Esophagus muscularis mucosa (tissue), 4 donors: ENCODE results near the gene UBL4A. TPM values are rescaled to one million over a fixed set of nuclear protein-coding genes. Genes with fewer than 3 reads are reported as not detected.

Source experiments
- DNase-seq: peaks from one replicate; pipeline ENCODE4 v3.0.0-alpha.2; 2017; ENCODE audit errors: extremely low spot score
- H3K27ac ChIP-seq, 4 donors: fragments of 200-600 bp; sonication (generic); replicated peaks in 1 of 4; 1 replicate in 3 of 4; 2 replicates in 1 of 4; pipeline ENCODE4 v1.5.1; 2016 to 2019; ENCODE audit warnings: mild to moderate bottlenecking in 1 of 4
- H3K27me3 ChIP-seq, 4 donors: fragments of 200-600 bp; sonication (generic); one replicate each; pipeline versions ENCODE4 v1.5.1 to v1.6.0; 2016 to 2019
- H3K36me3 ChIP-seq, 4 donors: fragments of 200-600 bp; sonication (generic); one replicate each; pipeline ENCODE4 v1.5.1; 2016 to 2019
- H3K4me1 ChIP-seq, 4 donors: fragments of 200-600 bp; sonication (generic); one replicate each; pipeline ENCODE4 v1.5.1; 2016 to 2019
- H3K4me3 ChIP-seq, 4 donors: fragments of 200-600 bp; sonication (generic); 1 replicate in 2 of 4; 2 replicates in 2 of 4; pipeline ENCODE4 v1.5.1; 2016 to 2019; ENCODE audit warnings: mild to moderate bottlenecking in 4 of 4, moderate library complexity in 1 of 4
- H3K9me3 ChIP-seq, 4 donors: fragments of 200-600 bp; sonication (generic); 1 replicate in 3 of 4; 2 replicates in 1 of 4; pipeline ENCODE4 v1.5.1; 2016 to 2019
- EP300 ChIP-seq: sonication (generic); formaldehyde crosslinking; IDR thresholded peaks from one replicate; pipeline ENCODE4 v1.6.1; 2017; ENCODE audit warnings: antibody characterized with exemption
- POLR2A ChIP-seq: fragments of 450-650 bp; IDR thresholded peaks from one replicate; pipeline ENCODE4 v1.6.1; 2017; ENCODE audit warnings: antibody characterized with exemption, moderate library complexity, mild to moderate bottlenecking, low read depth
- POLR2AphosphoS5 ChIP-seq, 2 donors: sonication (generic); formaldehyde crosslinking; IDR thresholded peaks; one replicate each; pipeline ENCODE4 v1.6.1; 2017; ENCODE audit warnings: antibody characterized with exemption in 2 of 2
- WGBS: methylation state at CpG from one replicate; pipeline ENCODE4 v1.1.5; 2018; 5-methylcytosine and 5-hydroxymethylcytosine counted together
- intact Hi-C: fragments of 100-400 bp; cut with DNase I; formaldehyde crosslinking; loops from one replicate; pipeline ENCODE4 v1.15.1; 2023
- total RNA-seq, 4 donors: library from RNA; depleted of rRNA; stranded (reverse); fragments of >200 nt; gene quantifications; one replicate each; pipeline versions ENCODE4 v1.1.0 to v1.2.1, GENCODE V29; 2016
- TF ChIP-seq, protein P1 (sequence below), 3 experiments: fragments of 200-600 bp in 2 of 3; fragments of 450-650 bp in 1 of 3; sonication (generic) in 2 of 3; IDR thresholded peaks; one replicate each; pipeline ENCODE4 v1.5.1; 2017 to 2019; ENCODE audit warnings: antibody characterized with exemption in 3 of 3, mild to moderate bottlenecking in 2 of 3, moderate library complexity in 1 of 3

Gene UBL4A
- total RNA-seq, 4 donors from 2014 or later = 41.7 to 75.8 (median 57.9) TPM

DNA sequence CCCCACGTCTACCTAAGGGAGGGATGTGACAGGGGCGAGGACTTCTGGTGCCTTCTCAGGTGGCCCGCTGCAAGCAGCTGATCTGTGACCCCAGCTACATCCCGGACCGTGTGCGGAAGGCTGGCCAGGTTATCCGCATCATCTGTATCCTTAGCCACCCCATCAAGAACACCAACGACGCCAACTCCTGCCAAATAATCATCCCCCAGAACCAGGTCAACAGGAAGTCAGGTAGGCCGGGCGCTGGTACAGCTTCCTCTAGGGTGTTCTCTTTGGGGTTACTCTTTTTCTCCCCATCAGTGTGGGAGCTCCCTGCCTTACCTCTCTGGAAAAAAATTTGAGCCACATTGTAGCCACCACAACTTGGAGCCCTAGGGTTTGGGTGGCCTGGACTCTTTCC lies 44.9 kb downstream of the UBL4A start:
- Histone ChIP-seq H3K9me3 (no peaks in the 10 kb centered on the region), H3K4me1 (peaks cover 16 to 48% (median 46%) of the 10 kb centered on the region in 4 donors), H3K36me3 (peaks cover 4 to 50% (median 45%) of the 10 kb centered on the region in 4 donors), H3K27me3 (no peaks in the 10 kb centered on the region), H3K4me3 (no peak overlapping the region), H3K27ac (no peak overlapping the region)
- DNase-seq = no peak
- TF ChIP-seq POLR2AphosphoS5 (IDR thresholded peaks at IDR 0.05) (no peak), POLR2A (no peak), EP300 (no peak)
- TF ChIP-seq, protein P1, sequence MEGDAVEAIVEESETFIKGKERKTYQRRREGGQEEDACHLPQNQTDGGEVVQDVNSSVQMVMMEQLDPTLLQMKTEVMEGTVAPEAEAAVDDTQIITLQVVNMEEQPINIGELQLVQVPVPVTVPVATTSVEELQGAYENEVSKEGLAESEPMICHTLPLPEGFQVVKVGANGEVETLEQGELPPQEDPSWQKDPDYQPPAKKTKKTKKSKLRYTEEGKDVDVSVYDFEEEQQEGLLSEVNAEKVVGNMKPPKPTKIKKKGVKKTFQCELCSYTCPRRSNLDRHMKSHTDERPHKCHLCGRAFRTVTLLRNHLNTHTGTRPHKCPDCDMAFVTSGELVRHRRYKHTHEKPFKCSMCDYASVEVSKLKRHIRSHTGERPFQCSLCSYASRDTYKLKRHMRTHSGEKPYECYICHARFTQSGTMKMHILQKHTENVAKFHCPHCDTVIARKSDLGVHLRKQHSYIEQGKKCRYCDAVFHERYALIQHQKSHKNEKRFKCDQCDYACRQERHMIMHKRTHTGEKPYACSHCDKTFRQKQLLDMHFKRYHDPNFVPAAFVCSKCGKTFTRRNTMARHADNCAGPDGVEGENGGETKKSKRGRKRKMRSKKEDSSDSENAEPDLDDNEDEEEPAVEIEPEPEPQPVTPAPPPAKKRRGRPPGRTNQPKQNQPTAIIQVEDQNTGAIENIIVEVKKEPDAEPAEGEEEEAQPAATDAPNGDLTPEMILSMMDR (IDR thresholded peaks at IDR 0.05) = no peak
- intact Hi-C loops = no loop called here
- WGBS = 93% methylated on average over 8 of the region's 11 CpGs

DNA sequence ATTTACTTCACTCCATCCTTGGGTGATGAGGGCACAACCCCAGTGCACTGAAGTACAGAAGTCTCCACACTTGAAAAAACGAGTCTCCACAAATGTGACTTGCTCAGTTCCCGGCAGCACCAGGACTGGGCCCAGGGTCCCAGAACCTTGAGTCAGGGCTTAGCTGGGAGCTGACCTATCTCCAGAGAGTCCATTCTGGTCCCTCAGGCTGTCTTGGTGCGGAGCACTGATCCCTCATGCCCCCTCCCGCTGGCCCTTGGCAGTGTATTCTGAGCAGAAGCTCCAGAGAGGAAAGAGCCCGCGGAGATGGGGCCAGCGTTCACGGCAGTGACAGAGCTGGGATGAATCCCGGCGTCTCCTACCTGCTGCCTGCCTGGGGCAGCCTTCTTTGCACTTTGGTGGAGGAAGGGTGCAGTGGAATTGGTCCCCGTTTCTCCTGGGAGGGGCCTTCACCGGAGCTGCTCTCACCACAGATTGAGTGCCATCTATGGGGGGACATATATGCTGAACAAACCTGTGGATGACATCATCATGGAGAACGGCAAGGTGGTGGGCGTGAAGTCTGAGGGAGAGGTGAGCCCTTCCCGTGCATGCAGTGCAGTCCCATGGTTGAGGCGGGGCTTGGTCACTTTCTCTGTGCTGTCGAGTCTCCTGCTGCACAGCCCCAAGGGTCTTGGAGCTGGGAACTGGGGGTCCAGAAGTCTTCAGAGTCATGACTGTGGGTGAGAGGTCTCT lies 45.6 kb downstream of the UBL4A start:
- no peak overlapping the region for H3K4me3 ChIP-seq
- no peaks in the 10 kb centered on the region for H3K27me3 ChIP-seq
- no peak for DNase-seq
- WGBS = 77% methylated on average over 5 of the region's 17 CpGs
- H3K9me3 ChIP-seq = no peaks in the 10 kb centered on the region
- peaks cover 19 to 47% (median 42%) of the 10 kb centered on the region in 4 donors for H3K4me1 ChIP-seq
- intact Hi-C loops = no loop called here
- H3K36me3 ChIP-seq = peaks cover 4 to 44% (median 38%) of the 10 kb centered on the region in 4 donors
- H3K27ac ChIP-seq = no peak overlapping the region
- TF ChIP-seq EP300 = no peak

DNA sequence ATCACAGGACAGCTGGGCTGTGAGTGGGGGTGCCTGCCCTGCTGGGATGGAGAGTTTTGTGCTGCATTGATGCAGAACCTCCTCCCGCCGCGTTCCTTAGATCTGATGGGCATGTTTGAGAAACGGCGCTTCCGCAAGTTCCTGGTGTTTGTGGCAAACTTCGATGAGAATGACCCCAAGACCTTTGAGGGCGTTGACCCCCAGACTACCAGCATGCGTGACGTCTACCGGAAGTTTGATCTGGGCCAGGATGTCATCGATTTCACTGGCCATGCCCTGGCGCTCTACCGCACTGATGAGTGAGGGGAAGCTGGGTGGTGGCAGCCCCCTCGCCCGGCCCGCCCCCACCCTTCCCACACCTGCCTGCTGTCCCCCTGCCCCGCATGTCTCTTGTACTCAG lies 46.6 kb downstream of the UBL4A start:
- Histone ChIP-seq H3K4me1 (peaks cover 14 to 37% (median 33%) of the 10 kb centered on the region in 4 donors), H3K4me3 (no peak overlapping the region), H3K36me3 (peaks cover 4 to 49% (median 45%) of the 10 kb centered on the region in 4 donors), H3K27me3 (no peaks in the 10 kb centered on the region), H3K27ac (no peak overlapping the region), H3K9me3 (no peaks in the 10 kb centered on the region)
- intact Hi-C loops = loop anchor here (5.0 kb wide), 1 partner anchor 47 kb away; the partner anchor contains the start of gene UBL4A
- DNase-seq = no peak
- 92% methylated on average over 14 of the region's 18 CpGs for WGBS
- TF ChIP-seq POLR2AphosphoS5 (IDR thresholded peaks at IDR 0.05) = no peak
- no peak for TF ChIP-seq EP300
- no peak for TF ChIP-seq POLR2A
- TF ChIP-seq, protein P1 (IDR thresholded peaks at IDR 0.05) = no peak

DNA sequence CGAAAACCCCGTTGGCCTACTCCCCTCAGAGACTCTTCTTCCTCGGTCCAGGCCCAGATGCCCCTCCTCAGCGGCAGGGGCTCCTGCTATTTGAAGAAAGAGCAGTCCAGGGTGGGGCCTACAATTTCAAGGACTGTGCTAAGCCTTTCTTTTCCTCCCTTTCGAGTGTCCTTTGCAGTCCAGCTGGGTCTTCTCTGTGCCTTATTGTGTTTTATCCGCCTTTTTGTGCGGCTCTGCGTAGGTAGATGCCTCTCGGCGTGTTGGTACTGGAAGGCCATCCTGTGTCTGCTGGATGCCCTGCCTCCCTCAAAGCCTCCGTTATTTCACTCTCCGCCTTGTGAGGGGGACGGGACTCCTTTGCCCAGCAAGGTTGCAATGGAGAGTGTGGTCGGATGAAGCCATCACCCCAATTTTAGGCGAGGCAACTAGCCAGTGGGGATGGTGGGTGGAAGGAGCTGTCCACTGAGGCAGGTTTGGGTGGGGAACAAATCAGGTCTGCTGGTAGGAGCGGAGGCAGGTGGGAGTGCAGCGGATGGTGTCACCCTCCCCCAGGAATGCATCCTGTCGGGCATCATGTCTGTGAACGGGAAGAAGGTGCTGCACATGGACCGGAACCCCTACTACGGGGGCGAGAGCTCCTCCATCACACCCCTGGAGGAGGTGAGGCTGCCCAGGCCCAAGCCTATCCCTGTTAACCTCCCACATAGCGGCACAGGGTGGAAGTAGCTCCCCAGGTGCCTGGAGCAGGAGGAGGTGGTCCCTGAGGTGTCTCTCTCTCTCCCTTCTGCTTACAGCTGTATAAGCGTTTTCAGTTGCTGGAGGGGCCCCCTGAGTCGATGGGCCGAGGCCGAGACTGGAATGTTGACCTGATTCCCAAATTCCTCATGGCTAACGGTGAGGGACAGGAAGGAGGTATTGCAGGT lies 48.2 kb downstream of the UBL4A start:
- H3K4me3 ChIP-seq = peak overlapping the region; percentile 68 to 84 (median 74)
- H3K9me3 ChIP-seq = no peaks in the 10 kb centered on the region
- intact Hi-C loops = loop anchor here (5.0 kb wide), 1 partner anchor 49 kb away; the partner anchor contains the start of gene UBL4A
- peaks cover 4 to 63% (median 60%) of the 10 kb centered on the region in 4 donors for H3K36me3 ChIP-seq
- H3K27ac ChIP-seq = peak overlapping the region; percentile 88 to 91 (median 90)
- H3K4me1 ChIP-seq = peaks cover 7 to 27% (median 23%) of the 10 kb centered on the region in 4 donors
- DNase-seq = no peak
- TF ChIP-seq POLR2AphosphoS5 (IDR thresholded peaks at IDR 0.05) (no peak), POLR2A (no peak), EP300 (no peak)
- TF ChIP-seq, protein P1 (IDR thresholded peaks at IDR 0.05) = no peak
- no peaks in the 10 kb centered on the region for H3K27me3 ChIP-seq
- WGBS = 58% methylated on average over 27 of the region's 28 CpGs
